HL-60 (cell line): ENCODE data around the gene AMFR.

Experiments
- DNase-seq, 2 experiments: peaks; one replicate each; pipeline ENCODE4 v3.0.0-alpha.2; 2010 to 2020; ENCODE audit warnings: low read depth in 1 of 2, low spot score in 1 of 2
- H3K27ac ChIP-seq: fragments of 250-450 bp; sonication (Bioruptor Pico); replicated peaks from 2 replicates; pipeline ENCODE4 v1.5.1; 2020; ENCODE audit warnings: mild to moderate bottlenecking, moderate library complexity
- H3K27me3 ChIP-seq: fragments of 250-450 bp; sonication (Bioruptor Pico); 2 replicates; pipeline ENCODE4 v1.5.1; 2021; ENCODE audit warnings: mild to moderate bottlenecking, moderate library complexity; ENCODE audit not compliant: insufficient read depth, poor library complexity, severe bottlenecking
- H3K4me3 ChIP-seq: replicated peaks from 2 replicates; pipeline ENCODE4 v1.5.1; 2011; ENCODE audit warnings: mild to moderate bottlenecking, control low read depth, low read length; ENCODE audit not compliant: insufficient read depth
- CTCF ChIP-seq: IDR thresholded peaks from one replicate; pipeline ENCODE4 v1.5.1; 2011; ENCODE audit warnings: low read length, control low read depth, inconsistent platforms; ENCODE audit not compliant: insufficient read depth
- GABPA ChIP-seq: IDR thresholded peaks from 2 replicates; pipeline ENCODE4 v1.6.1; 2012; ENCODE audit warnings: low read depth
- POLR2AphosphoS5 ChIP-seq: IDR thresholded peaks from 2 replicates; pipeline ENCODE4 v1.6.1; 2012; ENCODE audit warnings: low read depth
- REST ChIP-seq: IDR thresholded peaks from 2 replicates; pipeline ENCODE4 v1.6.1; 2012; ENCODE audit warnings: low read depth; ENCODE audit not compliant: insufficient replicate concordance
- SPI1 ChIP-seq: IDR thresholded peaks from 2 replicates; pipeline ENCODE4 v1.6.1; 2012; ENCODE audit warnings: low read depth, mild to moderate bottlenecking, borderline replicate concordance

Gene AMFR

GRCh38 chr16:56320811-56321558, 104.4 kb downstream of the AMFR start:
- Histone ChIP-seq H3K27me3 (no peaks in the 10 kb centered on the region), H3K27ac (no peak overlapping the region), H3K4me3 (no peak overlapping the region)
- no peak for DNase-seq
- TF ChIP-seq GABPA = no peak
- TF ChIP-seq SPI1 = no peak
- TF ChIP-seq REST = no peak
- TF ChIP-seq CTCF = no peak
- TF ChIP-seq POLR2AphosphoS5 = no peak

GRCh38 chr16:56320056-56320455, 105.3 kb downstream of the AMFR start:
- TF ChIP-seq POLR2AphosphoS5 (no peak), SPI1 (no peak), CTCF (no peak), GABPA (no peak), REST (no peak)
- DNase-seq = no peak
- no peak overlapping the region for H3K27ac ChIP-seq
- H3K4me3 ChIP-seq = no peak overlapping the region
- H3K27me3 ChIP-seq = no peaks in the 10 kb centered on the region

- no peak for TF ChIP-seq POLR2AphosphoS5
- no peak for TF ChIP-seq SPI1
- no peak for TF ChIP-seq CTCF
- TF ChIP-seq GABPA = no peak
- no peak for TF ChIP-seq REST
- H3K4me3 ChIP-seq = no peak overlapping the region
- H3K27me3 ChIP-seq = no peaks in the 10 kb centered on the region
- no peak overlapping the region for H3K27ac ChIP-seq
- no peak for DNase-seq
Observed at GRCh38 chr16:56319376-56319775, 106.0 kb downstream of the AMFR start.
